ENCODE measurements around the gene XRCC2.
"Not testable (repeated sequence)": the region's sequence is repeated elsewhere in the genome, so short reads cannot be mapped to it uniquely, and the experiment has no call there.

XRCC2 gene

GRCh38 chr7:152675759-152676636 lies at the start of gene XRCC2:
XRCC2 (minus strand) TSS chr7:152676141; CDS start chr7:152676079, 62 bp downstream.
- peak; percentile 100 for DNase-seq (ENCODE audit: low spot score)

GRCh38 chr7:152723364-152723763 lies 47.4 kb upstream of the XRCC2 start:
- no peak for DNase-seq (ENCODE audit: low spot score)

GRCh38 chr7:152712412-152713042 lies 36.6 kb upstream of the XRCC2 start:
- DNase-seq (ENCODE audit: low spot score) = not testable (repeated sequence)

- no peak for DNase-seq (ENCODE audit: low spot score)
These were observed 35.6 kb upstream of the XRCC2 start for GRCh38 chr7:152711444-152711944.

GRCh38 chr7:152710153-152710442 lies 34.2 kb upstream of the XRCC2 start:
- DNase-seq (ENCODE audit: low spot score) = no peak

- DNase-seq (ENCODE audit: low spot score) = no peak
These were observed 33.6 kb upstream of the XRCC2 start for GRCh38 chr7:152709287-152710152.

- DNase-seq (ENCODE audit: low spot score) = no peak
These were observed 28.9 kb upstream of the XRCC2 start for GRCh38 chr7:152704796-152705384.

GRCh38 chr7:152699079-152699478 lies 23.1 kb upstream of the XRCC2 start:
- no peak for DNase-seq (ENCODE audit: low spot score)

GRCh38 chr7:152697268-152697974 lies 21.5 kb upstream of the XRCC2 start:
- DNase-seq (ENCODE audit: low spot score) = not testable (repeated sequence)

GRCh38 chr7:152692196-152692595 lies 16.3 kb upstream of the XRCC2 start:
- not testable (repeated sequence) for DNase-seq (ENCODE audit: low spot score)

- no peak for DNase-seq (ENCODE audit: low spot score)
These were observed 7.4 kb upstream of the XRCC2 start for GRCh38 chr7:152683297-152683696.

GRCh38 chr7:152677808-152678670 lies 2.1 kb upstream of the XRCC2 start:
- no peak for DNase-seq (ENCODE audit: low spot score)

GRCh38 chr7:152674860-152675758 lies 832 bp downstream of the XRCC2 start:
- peak; percentile 56 for DNase-seq (ENCODE audit: low spot score)

GRCh38 chr7:152673897-152674296 lies 2.0 kb downstream of the XRCC2 start:
- no peak for DNase-seq (ENCODE audit: low spot score)

GRCh38 chr7:152672626-152673025 lies 3.3 kb downstream of the XRCC2 start:
- no peak for DNase-seq (ENCODE audit: low spot score)

- no peak for DNase-seq (ENCODE audit: low spot score)
These were observed 6.2 kb downstream of the XRCC2 start for GRCh38 chr7:152669758-152670157.

GRCh38 chr7:152668975-152669374 lies 7.0 kb downstream of the XRCC2 start:
- DNase-seq (ENCODE audit: low spot score) = no peak

- DNase-seq (ENCODE audit: low spot score) = no peak
These were observed 8.0 kb downstream of the XRCC2 start for GRCh38 chr7:152667958-152668357.

- DNase-seq (ENCODE audit: low spot score) = no peak
These were observed 9.9 kb downstream of the XRCC2 start for GRCh38 chr7:152666078-152666477.

All from D341Med (cell line).